Measurements from ENCODE around the gene CLEC11A.

- TF ChIP-seq CTCF (IDR thresholded peaks at IDR 0.05; ENCODE audit: low read depth, low read length, poor library complexity, severe bottlenecking) (no peak), EZH2phosphoT487 (IDR thresholded peaks at IDR 0.05; ENCODE audit: borderline replicate concordance, low read length) (no peak)
These were observed 20.4 kb downstream of the CLEC11A start for GRCh38 chr19:50743537-50743936.
